Upper lobe of right lung (tissue), 1 donor: ENCODE results near the gene INPP4B. TPM values are rescaled to one million over a fixed set of nuclear protein-coding genes. Genes with fewer than 3 reads are reported as not detected.

Source experiments
- ATAC-seq: fragments of 200-7000 bp; cut with Tn5 transposase; one replicate; pipeline ENCODE4 v1.9.1; 2020; ENCODE audit warnings: mild to moderate bottlenecking, moderate library complexity
- DNase-seq: peaks from one replicate; pipeline ENCODE4 v3.0.0-alpha.2; 2020
- H3K27ac ChIP-seq: fragments of 200-600 bp; one replicate; pipeline ENCODE4 v1.8.0; 2022
- H3K27me3 ChIP-seq: fragments of 200-600 bp; one replicate; pipeline ENCODE4 v1.8.0; 2022; ENCODE audit warnings: mild to moderate bottlenecking
- H3K36me3 ChIP-seq: fragments of 200-600 bp; one replicate; pipeline ENCODE4 v1.8.0; 2022
- H3K4me1 ChIP-seq: fragments of 200-600 bp; one replicate; pipeline ENCODE4 v1.8.0; 2022
- H3K4me3 ChIP-seq: fragments of 200-600 bp; one replicate; pipeline ENCODE4 v1.8.0; 2022; ENCODE audit warnings: mild to moderate bottlenecking
- H3K9me3 ChIP-seq: fragments of 200-600 bp; one replicate; pipeline ENCODE4 v1.8.0; 2022
- CTCF ChIP-seq: fragments of 200-600 bp; IDR thresholded peaks from one replicate; pipeline ENCODE4 v1.8.0; 2022; ENCODE audit warnings: antibody characterized with exemption
- intact Hi-C: fragments of 100-400 bp; cut with DNase I; formaldehyde crosslinking; loops from one replicate; pipeline ENCODE4 v1.11.0; 2022
- total RNA-seq: library from RNA; stranded (reverse); fragmentation: NEBNext Ultra II Directional; extraction: Animal tissue kit (Norgen Biotek cat#: 25700); gene quantifications from one replicate; pipeline ENCODE4 v1.2.1, GENCODE V29; 2021
- donor health status: DM: no; HTN: yes; CAD: no; lungs with severe emphysema.

Gene INPP4B
- total RNA-seq, 1 donor from 2014 or later, result 20.7 TPM

- no peak overlapping the region for H3K4me3 ChIP-seq
- no peaks in the 10 kb centered on the region for H3K9me3 ChIP-seq
- no peaks in the 10 kb centered on the region for H3K4me1 ChIP-seq
- ATAC-seq, result no peak
- TF ChIP-seq CTCF, result no peak
- intact Hi-C loops, result no loop called here
- no peaks in the 10 kb centered on the region for H3K36me3 ChIP-seq
- no peak overlapping the region for H3K27ac ChIP-seq
- no peaks in the 10 kb centered on the region for H3K27me3 ChIP-seq
- DNase-seq, result no peak
These were observed 685.0 kb downstream of the INPP4B start for GRCh38 chr4:142161086-142161485.

- no peak overlapping the region for H3K27ac ChIP-seq
- TF ChIP-seq CTCF, result no peak
- no peaks in the 10 kb centered on the region for H3K4me1 ChIP-seq
- no peaks in the 10 kb centered on the region for H3K36me3 ChIP-seq
- DNase-seq (no peak), ATAC-seq (no peak)
- no peaks in the 10 kb centered on the region for H3K9me3 ChIP-seq
- no peak overlapping the region for H3K4me3 ChIP-seq
- no peaks in the 10 kb centered on the region for H3K27me3 ChIP-seq
- intact Hi-C loops, result no loop called here
These were observed 685.6 kb downstream of the INPP4B start for GRCh38 chr4:142160509-142160908.

DNA sequence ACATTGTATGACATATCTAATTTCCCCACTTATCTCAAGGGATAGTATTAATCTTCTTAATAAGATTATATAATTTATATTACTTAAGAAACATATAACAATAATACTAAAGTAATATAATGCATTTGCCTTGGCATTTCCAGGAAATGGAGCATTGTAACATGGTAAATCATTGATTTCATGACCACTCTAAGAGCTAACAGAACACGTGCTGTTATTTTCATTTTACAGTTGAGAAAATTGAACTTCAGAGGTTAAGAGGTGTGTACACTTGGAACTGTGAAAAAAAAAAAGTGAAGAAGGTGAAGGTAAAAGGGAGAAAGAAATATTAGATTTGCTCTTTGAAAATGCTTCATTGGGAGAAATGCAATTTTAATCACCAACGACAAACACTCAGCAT lies 687.1 kb downstream of the INPP4B start:
- DNase-seq (no peak), ATAC-seq (no peak)
- H3K4me3 ChIP-seq, result no peak overlapping the region
- H3K27ac ChIP-seq, result no peak overlapping the region
- no peaks in the 10 kb centered on the region for H3K36me3 ChIP-seq
- H3K9me3 ChIP-seq, result no peaks in the 10 kb centered on the region
- no peaks in the 10 kb centered on the region for H3K4me1 ChIP-seq
- intact Hi-C loops, result no loop called here
- TF ChIP-seq CTCF, result no peak
- H3K27me3 ChIP-seq, result no peaks in the 10 kb centered on the region

- Histone ChIP-seq H3K4me3 (no peak overlapping the region), H3K9me3 (no peaks in the 10 kb centered on the region), H3K27ac (no peak overlapping the region), H3K36me3 (no peaks in the 10 kb centered on the region), H3K4me1 (no peaks in the 10 kb centered on the region), H3K27me3 (no peaks in the 10 kb centered on the region)
- ATAC-seq (no peak), DNase-seq (no peak)
- intact Hi-C loops, result no loop called here
- no peak for TF ChIP-seq CTCF
These were observed 689.8 kb downstream of the INPP4B start for GRCh38 chr4:142156256-142156655.

- no peak for TF ChIP-seq CTCF
- Histone ChIP-seq H3K4me3 (no peak overlapping the region), H3K36me3 (no peaks in the 10 kb centered on the region), H3K27ac (no peak overlapping the region), H3K4me1 (no peaks in the 10 kb centered on the region), H3K9me3 (no peaks in the 10 kb centered on the region), H3K27me3 (no peaks in the 10 kb centered on the region)
- DNase-seq (no peak), ATAC-seq (no peak)
- intact Hi-C loops, result no loop called here
These were observed 690.8 kb downstream of the INPP4B start for GRCh38 chr4:142155347-142155746.

GRCh38 chr4:142150483-142150882 lies 695.6 kb downstream of the INPP4B start:
- no peak overlapping the region for H3K4me3 ChIP-seq
- H3K36me3 ChIP-seq, result no peaks in the 10 kb centered on the region
- intact Hi-C loops, result no loop called here
- no peak overlapping the region for H3K27ac ChIP-seq
- TF ChIP-seq CTCF, result no peak
- no peaks in the 10 kb centered on the region for H3K4me1 ChIP-seq
- DNase-seq (no peak), ATAC-seq (no peak)
- H3K27me3 ChIP-seq, result no peaks in the 10 kb centered on the region
- H3K9me3 ChIP-seq, result no peaks in the 10 kb centered on the region
